Neural cell (in vitro differentiated cells): ENCODE results near the gene NCKAP5.

Source experiments
- CTCF ChIP-seq: fragments of 450-650 bp; IDR thresholded peaks from 2 replicates; pipeline ENCODE4 v1.5.1; 2014; ENCODE audit warnings: antibody characterized with exemption, mild to moderate bottlenecking, moderate library complexity; ENCODE audit not compliant: poor library complexity, severe bottlenecking
- POLR2AphosphoS5 ChIP-seq: IDR thresholded peaks from 2 replicates; pipeline ENCODE4 v1.6.1; 2012

GRCh38 chr2:132863961-132864360 is 704.3 kb downstream of the NCKAP5 start:
- TF ChIP-seq POLR2AphosphoS5: no peak
- no peak for TF ChIP-seq CTCF
